HG03103 (cell line): ENCODE data around the gene AHSG.
A peak's percentile ranks its signal among the peaks of the same experiment; 100 is the strongest.
"Not testable (repeated sequence)": the region's sequence is repeated elsewhere in the genome, so short reads cannot be mapped to it uniquely, and the experiment has no call there.

Experiments used
- ATAC-seq: cut with Tn5 transposase; IDR thresholded peaks from one replicate; pipeline ENCODE4 v1.9.1; 2021; ENCODE audit warnings: low read depth; ENCODE audit not compliant: unreplicated experiment

Gene AHSG, protein sequence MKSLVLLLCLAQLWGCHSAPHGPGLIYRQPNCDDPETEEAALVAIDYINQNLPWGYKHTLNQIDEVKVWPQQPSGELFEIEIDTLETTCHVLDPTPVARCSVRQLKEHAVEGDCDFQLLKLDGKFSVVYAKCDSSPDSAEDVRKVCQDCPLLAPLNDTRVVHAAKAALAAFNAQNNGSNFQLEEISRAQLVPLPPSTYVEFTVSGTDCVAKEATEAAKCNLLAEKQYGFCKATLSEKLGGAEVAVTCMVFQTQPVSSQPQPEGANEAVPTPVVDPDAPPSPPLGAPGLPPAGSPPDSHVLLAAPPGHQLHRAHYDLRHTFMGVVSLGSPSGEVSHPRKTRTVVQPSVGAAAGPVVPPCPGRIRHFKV

DNA sequence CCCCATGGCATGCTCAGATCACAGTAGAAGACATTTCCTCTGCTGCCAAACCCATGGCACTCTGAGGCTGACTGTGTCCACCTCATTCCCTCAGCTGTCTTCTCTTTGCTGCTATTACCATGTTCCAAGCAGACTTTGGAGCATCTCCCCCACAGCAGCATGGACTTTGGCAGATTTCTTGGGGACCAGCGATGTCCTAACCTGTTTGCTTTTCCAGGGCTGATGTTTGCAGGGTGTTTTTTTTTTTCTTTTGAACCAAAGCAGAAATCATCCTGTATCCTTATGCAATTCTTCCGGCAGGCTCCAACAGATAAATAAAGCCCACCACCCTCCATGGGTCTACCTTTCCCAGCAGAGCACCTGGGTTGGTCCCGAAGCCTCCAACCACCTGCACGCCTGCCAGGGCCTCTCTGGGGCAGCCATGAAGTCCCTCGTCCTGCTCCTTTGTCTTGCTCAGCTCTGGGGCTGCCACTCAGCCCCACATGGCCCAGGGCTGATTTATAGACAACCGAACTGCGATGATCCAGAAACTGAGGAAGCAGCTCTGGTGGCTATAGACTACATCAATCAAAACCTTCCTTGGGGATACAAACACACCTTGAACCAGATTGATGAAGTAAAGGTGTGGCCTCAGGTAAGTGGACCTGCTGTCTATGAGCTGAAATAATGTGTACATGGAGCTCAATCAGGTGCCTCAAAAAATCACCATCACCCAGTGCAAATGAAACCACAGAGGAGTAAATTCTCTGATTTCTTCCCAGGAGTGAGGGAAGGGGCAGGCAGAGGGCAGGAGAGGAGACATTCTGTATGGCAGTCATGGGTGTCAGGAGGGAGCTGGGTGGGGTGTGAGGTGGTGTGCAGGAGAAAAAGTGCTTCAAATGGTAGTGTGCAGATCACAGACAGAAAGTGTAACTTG, at the start of gene AHSG:
Gene AHSG, plus strand, starts transcription at position 340 of the 916 bp plus-strand sequence. Its CDS starts 82 bp downstream, at position 422.
- no peak for ATAC-seq

DNA sequence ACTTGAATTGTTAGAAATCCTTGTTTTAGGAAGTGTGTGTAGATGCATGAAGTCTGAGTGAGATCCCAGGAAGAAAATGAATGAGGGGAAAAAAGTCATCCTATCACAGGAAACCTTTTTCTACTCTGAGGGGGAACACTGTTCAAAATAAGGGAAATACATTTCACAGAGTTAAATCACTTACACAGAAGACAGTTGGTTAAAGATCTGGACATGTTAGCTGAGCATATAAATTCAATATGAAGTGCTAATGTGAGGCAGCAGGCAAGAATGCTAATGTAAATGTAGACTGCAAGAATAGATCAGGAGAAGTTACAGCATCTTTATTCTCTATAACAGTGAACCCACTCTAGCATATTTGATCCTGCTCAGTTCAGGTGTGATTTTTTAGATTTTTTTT, 48.3 kb upstream of the AHSG start:
- ATAC-seq = no peak

DNA sequence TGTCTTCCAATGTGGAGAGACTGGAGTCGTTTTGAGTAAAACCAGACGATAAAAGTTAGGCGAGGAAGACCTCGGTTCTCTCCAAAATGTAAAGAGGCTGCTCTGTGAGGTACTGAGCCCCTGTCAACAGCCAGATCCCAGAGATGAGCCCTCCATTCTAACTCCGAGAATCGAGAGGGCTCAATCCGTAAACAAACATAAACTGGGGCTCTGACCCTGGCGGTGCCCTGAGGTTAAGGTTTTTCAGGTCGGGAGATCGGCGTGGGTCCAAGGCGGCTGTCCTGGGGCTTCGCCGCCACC, 46.1 kb upstream of the AHSG start:
- no peak for ATAC-seq

DNA sequence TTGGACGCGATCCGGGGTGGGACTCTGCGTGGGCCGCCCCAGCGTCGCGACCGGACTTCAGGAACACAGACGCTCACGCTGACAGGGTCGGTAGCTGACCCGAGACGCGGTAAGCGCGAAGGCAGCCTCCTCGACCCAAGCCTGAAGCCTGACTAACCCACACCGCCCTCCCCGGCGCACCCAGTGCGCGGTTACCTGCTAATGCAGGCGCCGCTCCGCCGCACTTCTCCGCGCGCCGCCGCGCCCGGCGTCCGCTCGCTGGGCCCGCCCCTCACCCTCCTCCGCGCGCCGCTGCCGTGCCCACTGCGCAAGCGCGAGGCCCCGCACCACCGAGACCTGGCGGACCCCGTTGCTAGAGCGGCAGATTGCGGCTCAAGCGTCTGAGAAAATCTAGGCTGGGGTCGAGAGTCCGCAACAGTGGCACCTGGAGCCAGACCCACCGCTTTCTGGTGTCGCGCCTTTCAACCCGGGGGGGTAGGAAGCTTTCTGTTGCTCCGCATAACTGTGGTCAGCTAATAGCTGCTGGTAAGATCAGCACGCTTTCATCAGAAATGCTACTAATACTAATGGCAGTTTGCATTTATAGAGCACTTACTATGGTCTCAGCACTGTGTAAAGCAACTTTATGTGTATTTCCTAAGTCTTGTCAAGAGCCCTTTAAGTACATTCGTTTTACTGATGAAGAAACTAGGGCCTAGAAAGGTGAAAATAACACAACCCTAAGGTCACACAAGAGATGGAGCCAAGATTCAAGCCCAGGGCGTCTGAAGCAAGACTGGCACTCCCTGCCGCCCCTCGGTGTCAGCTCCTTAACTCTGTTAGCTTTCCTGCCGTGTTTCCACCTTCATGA, 45.6 kb upstream of the AHSG start, which contains the start of gene TBCCD1:
Gene TBCCD1, minus strand, starts transcription at position 268 of the 850 bp plus-strand sequence. CDS start 3,010 bp downstream, outside the sequence.
- ATAC-seq = peak; percentile 45

DNA sequence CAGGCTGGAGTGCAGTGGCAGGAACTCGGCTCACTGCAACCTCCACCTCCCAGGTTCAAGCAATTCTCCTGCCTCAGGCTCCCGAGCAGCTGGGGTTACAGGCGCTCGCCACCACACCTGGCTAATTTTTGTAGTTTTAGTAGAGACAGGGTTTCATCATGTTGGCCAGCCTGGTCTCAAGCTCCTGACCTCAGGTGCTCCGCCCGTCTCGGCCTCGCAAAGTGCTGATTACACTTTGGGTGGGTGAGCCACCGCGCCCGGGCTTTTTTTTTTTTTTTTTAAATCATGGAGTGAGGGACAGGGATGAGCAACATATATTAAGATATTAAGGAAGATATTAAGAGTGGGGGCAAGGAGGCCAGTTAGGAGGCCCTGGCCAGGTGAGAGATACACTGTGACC, 43.5 kb upstream of the AHSG start:
- not testable (repeated sequence) for ATAC-seq

DNA sequence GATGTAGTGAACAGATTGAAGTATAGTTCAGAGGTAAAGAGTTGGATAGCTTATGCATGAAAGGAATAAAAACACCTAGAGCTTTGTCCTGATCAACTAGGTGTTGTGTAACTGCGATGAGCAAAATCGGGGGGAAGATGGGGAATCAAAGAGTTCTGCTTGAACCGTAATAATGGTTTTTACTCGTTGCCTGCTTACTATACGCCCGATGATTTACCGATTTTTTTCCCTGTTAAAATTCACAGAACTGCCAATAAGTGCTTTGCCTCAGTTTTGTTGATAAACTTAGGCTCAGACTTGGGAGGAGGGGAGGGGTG, 43.1 kb upstream of the AHSG start:
- ATAC-seq = no peak

DNA sequence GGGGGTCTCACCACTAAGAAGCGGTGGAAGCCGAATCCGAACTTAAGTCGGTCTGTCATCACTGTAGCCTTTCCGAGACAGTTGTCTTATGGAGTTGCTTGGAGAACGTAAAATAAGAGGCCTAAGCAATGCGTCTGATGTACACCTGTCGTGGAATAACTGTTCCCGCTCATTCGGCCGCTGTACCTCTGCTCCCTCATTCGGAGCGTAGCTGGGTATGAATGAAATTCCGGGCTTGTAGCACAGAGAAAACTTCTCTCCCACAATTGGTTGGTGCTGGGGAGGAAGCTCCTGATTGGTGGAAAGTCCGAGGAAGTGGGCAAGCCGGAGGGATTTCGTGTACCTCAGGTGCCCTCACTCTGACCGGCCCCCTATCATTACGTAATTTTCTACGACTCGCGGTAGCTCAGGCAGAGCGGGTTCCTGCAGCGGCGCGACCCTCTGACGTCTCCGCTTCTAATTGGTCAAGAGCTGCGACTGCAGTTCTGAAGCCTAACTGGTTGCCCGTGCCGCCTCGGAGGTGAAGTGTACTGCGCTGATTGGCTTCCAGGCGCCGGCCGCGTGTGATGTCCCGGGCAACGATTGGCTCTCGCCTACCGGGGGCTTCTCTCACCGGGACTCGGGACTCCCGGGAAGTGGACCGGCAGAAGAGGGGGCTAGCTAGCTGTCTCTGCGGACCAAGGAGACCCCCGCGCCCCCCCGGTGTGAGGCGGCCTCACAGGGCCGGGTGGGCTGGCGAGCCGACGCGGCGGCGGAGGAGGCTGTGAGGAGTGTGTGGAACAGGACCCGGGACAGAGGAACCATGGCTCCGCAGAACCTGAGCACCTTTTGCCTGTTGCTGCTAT, 42.5 kb upstream of the AHSG start, which contains the start of gene DNAJB11:
Gene DNAJB11, plus strand, starts transcription at position 625 of the 845 bp plus-strand sequence. Its CDS starts 178 bp downstream, at position 803.
- peak; percentile 86 for ATAC-seq

DNA sequence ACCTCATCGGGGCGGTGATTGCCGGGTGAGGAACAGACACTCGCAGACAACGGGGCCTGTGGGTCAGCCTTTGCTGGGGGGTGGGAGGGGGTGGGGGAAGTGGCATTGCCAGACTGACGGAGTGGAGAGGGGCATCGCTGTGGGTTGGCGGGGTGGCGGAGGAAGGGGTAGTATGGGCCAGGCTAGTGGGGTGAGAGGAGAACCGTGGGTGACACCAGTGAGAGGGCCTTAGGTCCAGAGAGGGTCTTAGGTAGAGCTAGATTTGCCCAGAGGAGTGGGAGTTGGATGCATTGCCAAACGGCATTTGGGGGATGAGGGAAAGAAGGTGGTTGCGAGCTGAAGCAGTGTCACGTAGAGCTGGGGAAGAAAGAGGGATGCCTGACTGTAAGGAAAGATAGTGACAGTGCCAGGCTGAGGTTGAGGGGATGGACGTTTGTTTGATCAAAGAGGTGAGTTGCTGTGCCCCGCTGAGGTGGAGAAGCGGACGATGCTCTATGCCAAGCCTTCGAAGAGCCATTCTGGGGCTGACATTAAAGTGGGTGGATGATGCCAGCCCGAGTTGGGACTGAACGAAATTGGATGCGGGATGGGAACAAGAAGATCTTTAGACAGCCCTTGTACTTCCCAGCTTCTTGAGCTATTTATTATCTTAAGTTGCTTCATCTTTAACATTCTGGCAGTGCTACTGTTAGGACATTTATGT, 41.8 kb upstream of the AHSG start:
- ATAC-seq = no peak

DNA sequence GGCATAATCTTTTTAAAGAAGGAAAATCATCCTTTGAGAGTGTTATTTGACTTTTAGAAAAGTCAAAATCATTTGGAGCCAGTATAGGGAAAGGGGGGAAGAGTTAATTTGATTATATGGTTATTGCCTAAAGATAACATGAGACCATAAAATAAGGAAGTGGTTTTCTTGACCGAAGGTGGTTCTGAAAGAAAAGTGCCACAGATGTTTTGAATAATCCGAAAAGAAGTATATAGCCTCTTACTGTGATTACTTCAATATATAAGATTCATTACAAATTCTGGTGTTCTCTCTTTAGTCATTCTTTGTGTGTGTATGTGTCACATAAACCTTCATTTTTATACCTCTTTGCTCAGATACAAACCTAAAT, 41.2 kb upstream of the AHSG start:
- no peak for ATAC-seq

DNA sequence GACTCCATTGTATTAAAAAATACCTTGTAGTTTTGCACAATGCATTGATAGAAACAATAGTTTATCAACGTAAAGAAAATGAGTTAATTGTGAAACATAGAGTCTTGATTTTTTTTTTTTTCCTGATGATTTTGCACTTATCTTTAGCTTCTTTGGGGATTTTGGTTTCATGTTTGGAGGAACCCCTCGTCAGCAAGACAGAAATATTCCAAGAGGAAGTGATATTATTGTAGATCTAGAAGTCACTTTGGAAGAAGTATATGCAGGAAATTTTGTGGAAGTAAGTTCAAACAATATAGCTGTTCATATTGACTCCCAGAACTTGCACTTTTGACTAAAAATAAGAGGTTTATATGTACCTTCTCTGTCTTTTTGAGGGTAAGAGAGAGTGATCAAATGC, 35.3 kb upstream of the AHSG start:
- ATAC-seq = no peak

DNA sequence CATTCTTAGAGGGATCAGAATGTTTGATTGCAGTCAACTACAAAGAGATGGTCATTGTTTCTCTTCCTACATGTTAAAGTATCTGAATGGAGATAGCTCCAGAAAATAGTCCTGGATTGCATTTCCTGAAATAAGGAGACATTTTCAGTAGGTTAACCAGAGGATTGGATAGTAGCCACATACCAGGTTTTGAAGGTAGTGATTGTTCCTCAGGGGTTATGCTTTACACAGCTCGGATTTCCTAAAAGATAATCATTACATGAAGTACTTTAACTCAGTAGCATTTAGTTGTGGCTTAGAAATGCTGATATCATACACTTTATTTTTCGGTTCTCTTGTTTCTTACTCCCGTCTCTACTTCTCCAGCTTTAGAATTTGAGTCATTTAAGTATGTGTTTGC, 32.1 kb upstream of the AHSG start:
- ATAC-seq = no peak

DNA sequence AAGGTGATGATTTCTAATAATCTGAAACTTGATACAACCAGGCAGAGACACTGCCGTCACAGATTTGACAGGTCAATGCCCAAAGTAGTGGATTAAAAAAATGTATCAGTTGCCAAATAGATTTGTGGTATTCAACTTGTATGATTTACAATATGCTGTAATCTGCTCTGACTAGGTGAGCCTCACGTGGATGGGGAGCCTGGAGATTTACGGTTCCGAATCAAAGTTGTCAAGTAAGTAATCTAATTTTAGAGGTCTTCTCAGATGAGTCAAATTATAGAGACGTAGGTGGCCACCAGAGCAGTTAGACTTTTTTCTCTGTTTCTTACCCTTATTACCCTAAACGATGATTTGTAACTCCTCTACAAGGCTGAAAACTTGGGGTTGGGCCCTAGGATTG, 30.3 kb upstream of the AHSG start:
- ATAC-seq = no peak

DNA sequence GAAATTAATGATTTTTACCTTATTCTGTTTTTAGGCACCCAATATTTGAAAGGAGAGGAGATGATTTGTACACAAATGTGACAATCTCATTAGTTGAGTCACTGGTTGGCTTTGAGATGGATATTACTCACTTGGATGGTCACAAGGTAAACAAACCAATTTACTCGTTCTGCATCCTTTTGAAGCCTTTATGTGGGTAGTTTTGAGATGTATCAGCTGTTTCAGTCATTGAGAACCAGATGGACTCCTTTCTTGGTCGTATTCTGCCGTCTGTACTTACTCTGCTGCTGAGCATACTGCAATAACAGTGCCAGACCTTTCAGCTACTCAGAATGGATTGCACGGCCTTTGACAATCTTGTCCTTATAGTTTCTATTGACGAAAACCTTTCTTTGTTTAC, 29.0 kb upstream of the AHSG start:
- no peak for ATAC-seq

DNA sequence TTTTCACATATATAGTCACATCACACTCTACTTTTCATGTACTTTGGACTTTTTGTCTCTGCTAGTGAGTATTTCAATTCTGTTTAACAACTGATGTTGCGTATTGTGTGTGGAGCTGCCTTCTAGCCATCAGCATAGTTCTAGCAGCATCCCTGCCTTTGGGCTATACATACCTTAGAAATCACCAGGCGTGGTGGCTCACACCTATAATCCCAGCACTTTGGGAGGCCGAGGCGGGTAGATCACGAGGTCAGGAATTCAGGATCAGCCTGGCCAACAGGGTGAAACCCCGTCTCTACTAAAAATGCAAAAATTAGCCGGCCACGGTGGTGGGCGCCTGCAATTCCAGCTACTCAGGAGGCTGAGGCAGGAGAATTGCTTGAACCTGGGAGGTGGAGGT, 26.6 kb upstream of the AHSG start:
- ATAC-seq = not testable (repeated sequence)

DNA sequence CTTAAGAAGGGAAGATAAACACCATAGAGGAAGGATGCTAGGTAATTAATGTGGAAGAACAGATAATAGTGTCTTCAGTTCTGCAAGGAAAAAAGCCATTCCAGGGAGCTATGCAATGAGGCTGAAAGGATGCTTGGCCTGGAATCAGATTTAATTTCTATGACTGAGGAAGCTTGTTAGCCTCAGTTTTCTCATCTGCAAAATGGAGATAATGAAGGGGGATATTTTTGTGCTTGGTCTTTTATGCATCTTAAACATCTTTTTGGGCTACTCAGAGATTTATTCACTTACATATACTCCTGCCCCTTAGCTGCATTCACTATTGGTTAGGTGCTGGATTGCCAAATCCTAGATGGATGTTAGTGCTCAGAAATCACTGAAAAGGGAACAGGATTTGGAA, 25.7 kb upstream of the AHSG start:
- ATAC-seq = no peak

DNA sequence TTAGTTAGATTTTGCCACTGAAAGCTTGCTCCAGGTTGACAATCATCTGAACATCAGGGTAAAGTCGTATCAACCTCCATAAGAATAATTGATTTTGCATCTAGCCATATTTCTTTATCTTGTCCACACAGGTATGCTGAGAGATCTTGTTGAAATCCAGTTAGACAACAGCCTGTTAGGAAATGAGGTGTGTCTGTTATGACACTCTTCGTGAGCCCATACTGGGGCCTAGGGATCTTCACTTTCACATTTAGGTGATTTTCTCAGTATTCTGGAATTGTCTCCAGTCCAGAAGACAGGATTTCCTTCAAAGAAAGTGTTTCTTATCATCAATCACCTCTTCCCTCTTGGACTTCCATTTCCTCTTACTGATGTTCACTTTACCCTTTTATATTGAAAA, 24.2 kb upstream of the AHSG start:
- ATAC-seq = no peak

DNA sequence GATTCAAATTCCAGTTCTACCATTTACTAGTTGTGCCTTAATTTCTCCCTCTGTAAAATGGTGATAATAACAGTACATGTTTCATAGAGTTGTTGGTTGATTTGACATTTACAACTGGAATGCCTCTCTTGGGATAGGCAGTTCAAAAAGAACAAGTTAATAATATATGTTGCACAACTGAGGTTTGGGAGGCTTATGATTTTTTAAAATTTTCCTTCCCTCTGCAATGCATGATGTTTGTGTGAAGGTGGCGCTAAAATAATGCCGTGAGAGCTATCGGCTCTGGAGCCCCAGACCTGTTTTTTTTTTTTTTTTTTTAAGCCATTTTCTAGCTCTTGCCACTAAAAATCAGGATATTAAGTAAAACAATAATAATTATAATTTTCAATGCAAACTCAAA, 23.7 kb upstream of the AHSG start:
- ATAC-seq = no peak

DNA sequence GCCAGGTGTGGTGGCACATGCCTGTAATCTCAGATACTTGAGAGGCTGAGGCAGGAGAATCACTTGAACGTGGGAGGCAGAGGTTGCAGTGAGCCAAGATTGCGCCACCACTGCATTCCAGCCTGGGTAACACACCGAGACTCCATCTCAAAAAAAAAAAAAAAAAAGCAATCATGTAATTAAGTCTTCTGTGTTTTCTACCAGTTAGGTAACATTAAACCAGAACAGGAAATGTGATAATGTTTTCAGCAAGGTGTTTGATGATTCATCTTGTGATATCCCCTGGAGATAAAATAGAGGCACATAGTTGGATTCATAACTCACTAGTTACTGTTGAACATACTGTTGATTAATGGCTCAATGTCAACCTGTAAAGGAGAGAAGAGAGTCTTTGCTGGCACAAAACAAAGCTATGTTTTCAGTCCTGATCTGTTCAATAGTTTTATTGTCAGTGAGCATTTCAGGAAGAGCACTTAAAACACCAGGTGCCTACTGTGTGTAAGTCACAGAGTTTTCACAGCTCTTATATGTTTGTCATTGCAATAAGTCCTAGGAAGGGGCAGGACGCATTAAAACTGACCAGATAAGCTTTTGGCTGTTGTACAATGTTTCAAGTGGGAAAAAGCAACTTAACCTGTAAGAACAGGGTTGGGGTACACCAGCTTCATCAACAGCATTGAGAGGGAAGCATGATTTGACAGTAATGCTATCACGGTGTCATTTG, 22.8 kb upstream of the AHSG start:
- no peak for ATAC-seq
